ENCODE data around the gene MARCHF9.

The MARCHF9 gene

DNA sequence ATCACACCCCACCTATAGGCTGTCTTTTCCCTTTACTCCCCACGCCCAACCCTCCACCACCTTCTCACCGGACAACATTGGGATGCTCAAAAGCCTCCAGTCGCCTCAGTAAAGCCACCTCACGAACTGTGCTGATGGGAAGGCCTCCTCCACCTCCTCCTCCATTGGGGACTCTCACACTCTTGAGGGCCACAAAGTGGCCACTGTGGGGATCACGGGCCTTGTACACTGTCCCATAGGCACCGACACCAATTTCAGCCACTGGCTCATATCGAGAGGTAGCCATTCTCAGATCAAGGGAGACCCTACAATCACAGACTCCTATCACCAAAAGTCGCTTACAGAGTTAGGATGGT is 3.5 kb upstream of the MARCHF9 start:
- Histone ChIP-seq H3K36me3 (ENCODE audit: control insufficient read depth, insufficient read depth, low read length) (peaks cover 10% of the 10 kb centered on the region), H3K27me3 (replicated peaks; ENCODE audit: control insufficient read depth, insufficient read depth, low read length) (no peaks in the 10 kb centered on the region), H3K4me3 (replicated peaks; ENCODE audit: low read depth, low read length) (peak overlapping the region; percentile 80)
- TF ChIP-seq, protein P1, sequence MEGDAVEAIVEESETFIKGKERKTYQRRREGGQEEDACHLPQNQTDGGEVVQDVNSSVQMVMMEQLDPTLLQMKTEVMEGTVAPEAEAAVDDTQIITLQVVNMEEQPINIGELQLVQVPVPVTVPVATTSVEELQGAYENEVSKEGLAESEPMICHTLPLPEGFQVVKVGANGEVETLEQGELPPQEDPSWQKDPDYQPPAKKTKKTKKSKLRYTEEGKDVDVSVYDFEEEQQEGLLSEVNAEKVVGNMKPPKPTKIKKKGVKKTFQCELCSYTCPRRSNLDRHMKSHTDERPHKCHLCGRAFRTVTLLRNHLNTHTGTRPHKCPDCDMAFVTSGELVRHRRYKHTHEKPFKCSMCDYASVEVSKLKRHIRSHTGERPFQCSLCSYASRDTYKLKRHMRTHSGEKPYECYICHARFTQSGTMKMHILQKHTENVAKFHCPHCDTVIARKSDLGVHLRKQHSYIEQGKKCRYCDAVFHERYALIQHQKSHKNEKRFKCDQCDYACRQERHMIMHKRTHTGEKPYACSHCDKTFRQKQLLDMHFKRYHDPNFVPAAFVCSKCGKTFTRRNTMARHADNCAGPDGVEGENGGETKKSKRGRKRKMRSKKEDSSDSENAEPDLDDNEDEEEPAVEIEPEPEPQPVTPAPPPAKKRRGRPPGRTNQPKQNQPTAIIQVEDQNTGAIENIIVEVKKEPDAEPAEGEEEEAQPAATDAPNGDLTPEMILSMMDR (IDR thresholded peaks at IDR 0.05; ENCODE audit: insufficient read depth, low read length, poor library complexity, severe bottlenecking) = no peak
- no peak for DNase-seq (ENCODE audit: extremely low read depth, insufficient read length)

DNA sequence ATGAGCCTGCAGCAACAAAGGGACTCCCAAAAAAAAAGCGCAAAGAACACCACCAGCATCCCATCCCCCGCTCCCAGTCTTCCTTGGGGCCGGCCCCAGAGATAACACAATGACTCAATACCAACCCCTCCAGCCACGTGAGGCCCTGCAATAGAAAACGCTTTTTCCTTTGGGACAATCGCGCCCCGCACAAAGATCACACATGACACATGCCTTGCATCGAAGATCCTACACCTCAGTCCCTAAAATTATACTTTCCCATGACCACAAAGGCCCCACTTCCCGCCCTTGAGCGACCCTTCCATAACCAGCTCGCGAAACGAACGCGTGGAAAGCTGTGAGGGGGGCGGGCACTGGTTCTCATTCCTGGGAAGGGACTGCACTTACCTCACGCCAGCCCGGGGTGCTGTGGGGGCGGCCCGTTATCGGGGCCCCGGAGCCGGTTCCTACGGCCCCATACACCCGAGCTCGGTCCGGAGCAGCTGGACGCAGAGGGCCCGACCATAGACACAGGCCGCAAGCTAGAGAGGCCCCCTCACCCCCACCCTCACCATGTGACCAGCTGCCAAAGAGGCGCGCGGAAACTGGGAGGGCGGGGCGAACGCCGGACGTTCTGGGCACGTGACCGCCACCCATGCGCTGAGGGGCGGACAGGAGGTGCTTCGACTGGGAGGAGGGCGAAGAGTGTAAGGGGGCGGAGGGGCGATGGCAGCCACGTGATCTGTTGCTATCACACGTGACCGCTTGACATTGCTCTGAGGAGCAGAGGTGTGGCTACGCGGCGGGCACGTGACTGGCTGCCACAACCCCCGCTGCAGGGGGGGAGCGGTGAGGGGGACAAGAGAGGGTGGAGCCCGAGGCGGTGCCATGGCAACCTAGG is 2.9 kb upstream of the MARCHF9 start, which contains the start of gene CDK4:
CDK4 (minus strand) TSS at position 523 of the 880 bp plus-strand sequence. CDS start 593 bp downstream, outside the sequence.
- DNase-seq (ENCODE audit: extremely low read depth, insufficient read length) = peak; percentile 99
- TF ChIP-seq, protein P1 (IDR thresholded peaks at IDR 0.05; ENCODE audit: insufficient read depth, low read length, poor library complexity, severe bottlenecking) = no peak
- Histone ChIP-seq H3K4me3 (replicated peaks; ENCODE audit: low read depth, low read length) (peak within 1 kb of the TSS; percentile 80), H3K27me3 (replicated peaks; ENCODE audit: control insufficient read depth, insufficient read depth, low read length) (no peaks in the 10 kb centered on the region), H3K36me3 (ENCODE audit: control insufficient read depth, insufficient read depth, low read length) (peaks cover 10% of the 10 kb centered on the region)

DNA sequence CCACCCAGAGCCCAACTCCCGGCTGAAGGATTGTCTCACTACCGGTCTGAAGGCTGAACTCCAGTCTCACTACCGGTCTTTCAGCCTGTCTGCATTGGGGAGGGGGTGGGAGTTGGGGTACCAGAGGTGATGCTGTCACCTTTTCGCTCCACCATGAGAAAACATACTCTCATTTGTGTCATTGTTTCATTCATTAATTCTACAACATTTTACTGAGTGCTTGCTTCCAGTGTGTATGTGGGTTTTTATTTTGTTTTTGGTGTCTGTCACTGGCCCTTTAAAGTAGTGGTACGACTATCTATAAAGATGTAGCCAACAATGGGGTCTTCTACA is 2.3 kb upstream of the MARCHF9 start:
- Histone ChIP-seq H3K27me3 (replicated peaks; ENCODE audit: control insufficient read depth, insufficient read depth, low read length) (no peaks in the 10 kb centered on the region), H3K4me3 (replicated peaks; ENCODE audit: low read depth, low read length) (peak overlapping the region; percentile 51), H3K36me3 (ENCODE audit: control insufficient read depth, insufficient read depth, low read length) (peaks cover 10% of the 10 kb centered on the region)
- TF ChIP-seq, protein P1 (IDR thresholded peaks at IDR 0.05; ENCODE audit: insufficient read depth, low read length, poor library complexity, severe bottlenecking) = no peak
- no peak for DNase-seq (ENCODE audit: extremely low read depth, insufficient read length)

DNA sequence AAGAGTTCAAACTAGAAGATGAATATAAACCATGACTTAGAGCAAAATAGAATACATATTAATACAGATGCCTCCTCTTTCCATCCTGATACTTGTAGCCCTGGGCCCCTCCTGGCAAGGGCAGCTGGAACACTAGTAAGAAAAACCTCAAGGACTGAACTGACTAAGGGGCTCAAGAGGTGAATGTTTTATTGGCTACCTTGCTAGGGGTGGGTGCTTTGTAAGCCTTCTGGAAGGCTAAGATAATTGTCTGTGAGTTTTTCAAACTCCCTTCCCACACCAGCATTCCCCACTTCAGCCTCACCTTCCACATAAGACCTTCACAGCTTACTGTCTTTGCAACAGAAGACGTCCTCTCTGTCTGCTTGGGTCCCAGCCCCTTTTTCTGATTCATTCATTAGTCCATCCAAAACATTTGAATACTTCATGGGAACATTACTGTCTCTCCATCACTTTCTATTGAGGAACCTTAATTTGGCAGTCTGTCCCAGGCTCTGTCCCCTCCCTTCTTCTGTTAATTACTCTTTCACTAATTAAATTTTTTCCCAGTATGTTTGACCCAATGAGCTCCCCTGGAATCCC is 1.1 kb upstream of the MARCHF9 start:
- H3K36me3 ChIP-seq (ENCODE audit: control insufficient read depth, insufficient read depth, low read length) = peaks cover 12% of the 10 kb centered on the region
- no peaks in the 10 kb centered on the region for H3K27me3 ChIP-seq (replicated peaks; ENCODE audit: control insufficient read depth, insufficient read depth, low read length)
- TF ChIP-seq, protein P1 (IDR thresholded peaks at IDR 0.05; ENCODE audit: insufficient read depth, low read length, poor library complexity, severe bottlenecking) = no peak
- no peak overlapping the region for H3K4me3 ChIP-seq (replicated peaks; ENCODE audit: low read depth, low read length)
- DNase-seq (ENCODE audit: extremely low read depth, insufficient read length) = no peak

DNA sequence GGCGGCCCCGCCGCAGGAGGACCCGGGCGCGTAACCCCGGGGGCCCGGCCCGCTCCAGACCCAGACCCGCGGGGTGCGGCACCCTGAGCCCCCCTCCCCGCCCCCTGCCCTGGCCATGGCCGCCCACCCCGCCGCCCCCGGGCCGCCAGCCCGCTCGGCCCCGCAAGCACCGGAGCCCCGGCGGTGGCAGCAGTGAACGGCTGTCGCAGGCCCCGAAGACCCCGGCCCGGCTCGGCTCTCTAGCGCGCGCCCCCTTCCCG is 221 bp downstream of the MARCHF9 start:
- Histone ChIP-seq H3K36me3 (ENCODE audit: control insufficient read depth, insufficient read depth, low read length) (peaks cover 12% of the 10 kb centered on the region), H3K4me3 (replicated peaks; ENCODE audit: low read depth, low read length) (peak overlapping the region; percentile 74), H3K27me3 (replicated peaks; ENCODE audit: control insufficient read depth, insufficient read depth, low read length) (no peaks in the 10 kb centered on the region)
- TF ChIP-seq, protein P1 (IDR thresholded peaks at IDR 0.05; ENCODE audit: insufficient read depth, low read length, poor library complexity, severe bottlenecking) = no peak
- no peak for DNase-seq (ENCODE audit: extremely low read depth, insufficient read length)

Measured in GM06990 (cell line).